Fibroblast of lung (primary cell): ENCODE data around the gene APOBEC3B.

Experiments used
- CTCF ChIP-seq, 2 donors: IDR thresholded peaks in 1 of 2; conservative IDR thresholded peaks in 1 of 2; 1 replicate in 1 of 2; 2 replicates in 1 of 2; pipeline ENCODE4 v1.5.1; 2011 to 2012; ENCODE audit warnings: low read length in 2 of 2, control low read depth in 1 of 2, inconsistent platforms in 1 of 2, low read depth in 1 of 2, mild to moderate bottlenecking in 1 of 2
- EZH2 ChIP-seq: IDR thresholded peaks from 2 replicates; pipeline ENCODE4 v1.5.1; 2012; ENCODE audit warnings: low read length, control low read depth, mild to moderate bottlenecking; ENCODE audit errors: missing control alignments

GRCh38 chr22:38966942-38967341, 15.2 kb upstream of the APOBEC3B start:
- no peak for TF ChIP-seq EZH2
- no peak for TF ChIP-seq CTCF (conservative IDR thresholded peaks at IDR 0.05 in 1 of 2, IDR thresholded peaks at IDR 0.05 in 1 of 2; ENCODE audit: low read depth in 1 of 2, low read length in 2 of 2)
